H1 (cell line): ENCODE results near the gene HTATIP2. TPM values are rescaled to one million over a fixed set of nuclear protein-coding genes. Genes with fewer than 3 reads are reported as not detected.

Experiments used
- CTCF ChIA-PET: fragments of 300-600 bp; sonication (Branson Sonifier 250); formaldehyde crosslinking; loops from one replicate; lab custom pipeline; 2021; ENCODE audit not compliant: partially characterized antibody; lab: Charles Lee
- POLR2A ChIA-PET: fragments of 300-600 bp; sonication (Branson Sonifier 250); formaldehyde crosslinking; loops from one replicate; lab custom pipeline; 2021; ENCODE audit warnings: inconsistent platforms; ENCODE audit not compliant: partially characterized antibody; lab: Charles Lee
- DNase-seq, 2 experiments: peaks; one replicate each; pipeline versions ENCODE4 v3.0.0 to v3.0.0-alpha.2; 2010 to 2022; ENCODE audit warnings: low spot score in 2 of 2, low read depth in 1 of 2, mixed read lengths in 1 of 2
- FAIRE-seq: peaks from 2 replicates; lab custom pipeline; 2011; peaks lifted over from hg19 to GRCh38; lab: Jason Lieb, UNC
- H2AFZ ChIP-seq: 2 replicates; pipeline ENCODE4 v1.8.1; 2012; ENCODE audit warnings: low read length, inconsistent platforms
- H2AK5ac ChIP-seq: 2 replicates; pipeline ENCODE4 v1.6.1; 2013; ENCODE audit warnings: low read depth, low read length
- H2BK120ac ChIP-seq: replicated peaks from 2 replicates; pipeline ENCODE3; 2013; ENCODE audit warnings: low read depth, low read length, inconsistent platforms
- H2BK12ac ChIP-seq: 2 replicates; pipeline ENCODE4 v1.6.1; 2013; ENCODE audit warnings: low read depth, low read length
- H2BK15ac ChIP-seq: 2 replicates; pipeline ENCODE4 v1.6.1; 2013; ENCODE audit warnings: low read length
- H2BK20ac ChIP-seq: 2 replicates; pipeline ENCODE4 v1.6.1; 2013; ENCODE audit warnings: low read length
- H2BK5ac ChIP-seq: 2 replicates; pipeline ENCODE4 v1.6.1; 2013; ENCODE audit warnings: low read depth, low read length
- H3K14ac ChIP-seq: 2 replicates; pipeline ENCODE4 v1.6.1; 2013; ENCODE audit warnings: inconsistent platforms; ENCODE audit not compliant: insufficient read length
- H3K18ac ChIP-seq: 2 replicates; pipeline ENCODE4 v1.6.1; 2013; ENCODE audit warnings: low read length; ENCODE audit errors: extremely low read depth
- H3K23ac ChIP-seq: 2 replicates; pipeline ENCODE4 v1.6.1; 2013; ENCODE audit warnings: inconsistent platforms; ENCODE audit not compliant: insufficient read length
- H3K23me2 ChIP-seq: 2 replicates; pipeline ENCODE4 v1.6.1; 2013; ENCODE audit warnings: low read depth, low read length
- H3K27ac ChIP-seq: 2 replicates; pipeline ENCODE4 v1.6.1; 2011; ENCODE audit warnings: low read depth, low read length, inconsistent platforms
- H3K27me3 ChIP-seq, 4 experiments: replicated peaks in 1 of 4; 1 replicate in 1 of 4; 2 replicates in 3 of 4; pipeline versions ENCODE4 v1.6.1 to v1.8.1; 2011 to 2013; ENCODE audit warnings: low read length in 3 of 4, mild to moderate bottlenecking in 3 of 4, inconsistent platforms in 2 of 4, mixed read lengths in 2 of 4, moderate library complexity in 1 of 4; ENCODE audit not compliant: control insufficient read depth in 3 of 4, insufficient read depth in 3 of 4; ENCODE audit errors: extremely low read depth in 1 of 4
- H3K36me3 ChIP-seq, 4 experiments: 2 replicates each; pipeline versions ENCODE4 v1.6.1 to v1.8.1; 2011 to 2013; ENCODE audit warnings: mild to moderate bottlenecking in 4 of 4, low read length in 3 of 4, moderate library complexity in 2 of 4, control low read depth in 1 of 4, inconsistent platforms in 1 of 4; ENCODE audit not compliant: insufficient read depth in 4 of 4, control insufficient read depth in 2 of 4
- H3K4ac ChIP-seq: replicated peaks from 2 replicates; pipeline ENCODE3; 2013; ENCODE audit warnings: low read length, low read depth, mixed read lengths, inconsistent platforms; ENCODE audit not compliant: insufficient read length
- H3K4me1 ChIP-seq, 4 experiments: replicated peaks in 1 of 4; 1 replicate in 1 of 4; 2 replicates in 3 of 4; pipeline versions ENCODE4 v1.6.1 to v1.8.1; 2011 to 2013; ENCODE audit warnings: low read length in 3 of 4, inconsistent platforms in 2 of 4, mixed read lengths in 1 of 4; ENCODE audit not compliant: insufficient read depth in 4 of 4, control insufficient read depth in 3 of 4
- H3K4me2 ChIP-seq, 2 experiments: 2 replicates each; pipeline versions ENCODE4 v1.6.1 to v1.8.1; 2011 to 2013; ENCODE audit warnings: low read depth in 2 of 2, low read length in 2 of 2, control low read depth in 1 of 2, inconsistent platforms in 1 of 2, mild to moderate bottlenecking in 1 of 2; ENCODE audit not compliant: insufficient read depth in 1 of 2
- H3K4me3 ChIP-seq, 4 experiments: fragments of 200-600, 300-600 bp in 1 of 4; sonication (generic), shearing (Covaris generic), sonication (Bioruptor Twin) in 1 of 4; 2 replicates each; pipeline versions ENCODE4 v1.5.1 to v1.8.1; 2011 to 2016; ENCODE audit warnings: low read length in 4 of 4, low read depth in 3 of 4, control low read depth in 2 of 4, inconsistent platforms in 2 of 4, mild to moderate bottlenecking in 2 of 4, mixed read lengths in 1 of 4, moderate library complexity in 1 of 4; ENCODE audit not compliant: insufficient read depth in 2 of 4; ENCODE audit errors: extremely low read depth in 1 of 4
- H3K56ac ChIP-seq: replicated peaks from 2 replicates; pipeline ENCODE3; 2013; ENCODE audit warnings: low read depth, mild to moderate bottlenecking, mixed read lengths, low read length, inconsistent platforms; ENCODE audit not compliant: insufficient read length
- H3K79me1 ChIP-seq: 2 replicates; pipeline ENCODE4 v1.6.1; 2013; ENCODE audit warnings: low read depth, low read length, control low read depth
- H3K79me2 ChIP-seq, 2 experiments: 2 replicates each; pipeline versions ENCODE4 v1.6.1 to v1.8.1; 2012 to 2013; ENCODE audit warnings: low read length in 2 of 2, mild to moderate bottlenecking in 2 of 2, inconsistent platforms in 1 of 2; ENCODE audit not compliant: insufficient read depth in 2 of 2, control insufficient read depth in 1 of 2
- H3K9ac ChIP-seq, 4 experiments: replicated peaks in 1 of 4; 1 replicate in 1 of 4; 2 replicates in 3 of 4; pipeline versions ENCODE4 v1.6.1 to v1.8.1; 2011 to 2013; ENCODE audit warnings: low read depth in 3 of 4, low read length in 3 of 4, control low read depth in 2 of 4, mild to moderate bottlenecking in 2 of 4, moderate library complexity in 2 of 4, inconsistent platforms in 1 of 4; ENCODE audit errors: extremely low read depth in 1 of 4
- H3K9me3 ChIP-seq, 2 experiments: 2 replicates each; pipeline versions ENCODE4 v1.6.1 to v1.8.1; 2012 to 2013; ENCODE audit warnings: mild to moderate bottlenecking in 2 of 2, moderate library complexity in 2 of 2, control low read depth in 1 of 2, inconsistent platforms in 1 of 2, low read depth in 1 of 2, low read length in 1 of 2, mixed read lengths in 1 of 2; ENCODE audit not compliant: insufficient read depth in 2 of 2
- H4K20me1 ChIP-seq, 2 experiments: replicated peaks in 1 of 2; 2 replicates each; pipeline versions ENCODE3 to v1.8.1; 2011 to 2013; ENCODE audit warnings: inconsistent platforms in 2 of 2, low read length in 2 of 2, mild to moderate bottlenecking in 1 of 2; ENCODE audit not compliant: insufficient read depth in 2 of 2, control insufficient read depth in 1 of 2
- H4K5ac ChIP-seq: 2 replicates; pipeline ENCODE4 v1.6.1; 2013; ENCODE audit warnings: low read length, low read depth, mixed read lengths, inconsistent platforms; ENCODE audit not compliant: insufficient read length
- H4K8ac ChIP-seq: 2 replicates; pipeline ENCODE4 v1.8.0; 2013; ENCODE audit warnings: mild to moderate bottlenecking, moderate library complexity, low read length, inconsistent platforms; ENCODE audit not compliant: insufficient read depth; ENCODE audit errors: extremely low read depth
- H4K91ac ChIP-seq: replicated peaks from 2 replicates; pipeline ENCODE3; 2013; ENCODE audit warnings: low read length, mixed read lengths, inconsistent platforms; ENCODE audit not compliant: insufficient read length
- BCL11A ChIP-seq, 2 experiments: IDR thresholded peaks; one replicate each; pipeline ENCODE4 v1.6.1; 2011; ENCODE audit warnings: low read depth in 2 of 2, low read length in 2 of 2, mild to moderate bottlenecking in 2 of 2
- CEBPB ChIP-seq: IDR thresholded peaks from 2 replicates; pipeline ENCODE4 v1.6.1; 2012; ENCODE audit warnings: low read depth, low read length
- EGR1 ChIP-seq: IDR thresholded peaks from 2 replicates; pipeline ENCODE4 v1.6.1; 2011; ENCODE audit warnings: low read depth, low read length, borderline replicate concordance
- MAFK ChIP-seq: IDR thresholded peaks from 2 replicates; pipeline ENCODE4 v1.6.1; 2012; ENCODE audit warnings: low read depth, mild to moderate bottlenecking, improper control_type of control experiment, low read length
- POLR2A ChIP-seq, 2 experiments: IDR thresholded peaks; 1 replicate in 1 of 2; 2 replicates in 1 of 2; pipeline ENCODE4 v1.6.1; 2011; ENCODE audit warnings: low read depth in 2 of 2, low read length in 2 of 2, mild to moderate bottlenecking in 2 of 2; ENCODE audit errors: control extremely low read depth in 1 of 2
- RBBP5 ChIP-seq: IDR thresholded peaks from 2 replicates; pipeline ENCODE4 v1.7.1; 2012; ENCODE audit warnings: low read depth, mild to moderate bottlenecking, inconsistent platforms, low read length, moderate library complexity, borderline replicate concordance
- SP1 ChIP-seq: IDR thresholded peaks from 2 replicates; pipeline ENCODE4 v1.6.1; 2011; ENCODE audit warnings: low read depth, low read length
- SP2 ChIP-seq: IDR thresholded peaks from 2 replicates; pipeline ENCODE4 v1.6.1; 2012; ENCODE audit warnings: mild to moderate bottlenecking, low read length, inconsistent platforms
- TCF12 ChIP-seq: IDR thresholded peaks from 2 replicates; pipeline ENCODE4 v1.6.1; 2011; ENCODE audit warnings: low read depth, mild to moderate bottlenecking, low read length
- ZNF274 ChIP-seq: IDR thresholded peaks from 2 replicates; pipeline ENCODE4 v1.7.0; 2012; ENCODE audit warnings: low read length, borderline replicate concordance; ENCODE audit errors: extremely low read depth
- WGBS, 2 experiments: shearing (Covaris generic) in 1 of 2; methylation state at CpG; one replicate each; pipeline versions ENCODE4 v1.1.6 to v1.1.7; 2013 to 2015; ENCODE audit warnings: low lambda C conversion rate in 2 of 2, mixed read lengths in 2 of 2, inconsistent platforms in 1 of 2, low coverage in 1 of 2, missing lambda C conversion rate in 1 of 2; ENCODE audit not compliant: insufficient replicate concordance in 2 of 2, insufficient coverage in 1 of 2, insufficient read length in 1 of 2; ENCODE audit errors: extremely low coverage in 1 of 2, missing lambda C conversion rate in 1 of 2; 5-methylcytosine and 5-hydroxymethylcytosine counted together
- polyA plus RNA-seq, 7 experiments: library from polyadenylated mRNA; depleted of rRNA in 3 of 7; stranded (reverse) in 5 of 7; unstranded in 2 of 7; fragments of >200 nt in 5 of 7; fragments of 200-250 nt in 2 of 7; gene quantifications; 1 replicate in 5 of 7; 2 replicates in 1 of 7; 4 replicates in 1 of 7; pipeline versions ENCODE4 v1.2.1 to v1.2.3, GENCODE V29; 2011 to 2013; ENCODE audit warnings: missing spikeins in 2 of 7, mixed read lengths in 2 of 7
- total RNA-seq: library from RNA; stranded (reverse); fragmentation: NEBNext Ultra II Directional; extraction: Animal tissue kit (Norgen Biotek cat#: 25700); gene quantifications from 2 replicates; pipeline ENCODE4 v1.2.1, GENCODE V29; 2021
- TF ChIP-seq, protein P1 (sequence below): IDR thresholded peaks from 2 replicates; pipeline ENCODE4 v1.6.1; 2012; ENCODE audit warnings: inconsistent platforms
- TF ChIP-seq, protein P2 (sequence below): IDR thresholded peaks from 2 replicates; pipeline ENCODE4 v1.6.1; 2012; ENCODE audit warnings: low read length, inconsistent platforms

The HTATIP2 gene
- total and polyA plus RNA-seq, 2 of the 8 experiments (the other 6 are each of a cell fraction or from before 2014, with no cell fraction given): 22.6 to 33.1 TPM

DNA sequence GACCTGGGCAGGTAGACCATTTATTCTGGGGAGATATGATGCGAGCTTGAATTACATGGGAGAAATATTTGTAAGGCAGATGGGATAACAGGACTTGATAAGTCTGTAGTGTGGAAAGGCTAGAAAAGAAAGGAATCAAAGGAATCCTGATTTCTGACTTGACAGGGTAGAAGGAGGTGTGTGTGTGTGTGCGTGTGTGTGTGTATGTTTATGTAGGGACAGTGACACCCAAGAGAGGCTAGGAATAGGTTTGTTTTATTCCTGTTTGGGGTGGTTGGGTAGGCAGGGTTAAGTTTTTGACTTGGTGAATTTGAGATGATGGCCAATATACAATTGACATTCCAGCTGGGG is 390 bp upstream of the HTATIP2 start:
- peak overlapping the region; percentile 12 for H2AFZ ChIP-seq
- no peaks in the 10 kb centered on the region for H3K79me1 ChIP-seq
- no peaks in the 10 kb centered on the region for H3K9me3 ChIP-seq
- H4K8ac ChIP-seq: peak overlapping the region; percentile 88
- H3K18ac ChIP-seq: no peak overlapping the region
- FAIRE-seq (no peak), DNase-seq (no peak)
- no peak overlapping the region for H3K56ac ChIP-seq
- H3K4ac ChIP-seq: no peak overlapping the region
- no peak overlapping the region for H4K5ac ChIP-seq
- no peaks in the 10 kb centered on the region; a peak in 1 of 8 replicates for H3K36me3 ChIP-seq
- H2AK5ac ChIP-seq: no peak overlapping the region
- no peaks in the 10 kb centered on the region for H4K20me1 ChIP-seq
- peaks cover 6 to 19% (median 15%) of the 10 kb centered on the region in 4 experiments for H3K27me3 ChIP-seq
- no peak overlapping the region for H4K91ac ChIP-seq
- H3K4me1 ChIP-seq: peaks cover 0 to 12% (median 6%) of the 10 kb centered on the region in 4 experiments; a peak in 5 of 7 replicates
- peak overlapping the region; percentile 79 to 88 for H3K4me2 ChIP-seq
- 66% methylated on average over 2 of the region's 2 CpGs; no CpG with 5 or more reads in 1 of the 2 experiments for WGBS, 2 experiments
- H3K23ac ChIP-seq: no peak overlapping the region
- no peak overlapping the region for H3K9ac ChIP-seq
- no peak overlapping the region for H3K14ac ChIP-seq
- H3K23me2 ChIP-seq: peaks cover 6% of the 10 kb centered on the region; the same call in 1 of the 2 replicates
- H2BK12ac ChIP-seq: 0 out of 2 replicates have a peak overlapping the region, but pooled peaks have one; percentile 80
- H3K4me3 ChIP-seq: peak overlapping the region; percentile 47 to 69 (median 58); a peak in 4 of 8 replicates
- H3K27ac ChIP-seq: no peak overlapping the region
- H2BK120ac ChIP-seq: no peak overlapping the region
- no peaks in the 10 kb centered on the region for H3K79me2 ChIP-seq
- no peak overlapping the region for H2BK15ac ChIP-seq
- H2BK5ac ChIP-seq: no peak overlapping the region
- H2BK20ac ChIP-seq: no peak overlapping the region
- CTCF ChIA-PET: interaction anchor here (1.1 to 7.7 kb wide), 3 partner anchors 9 to 236 kb away, joined by 3 to 49 read pairs (median 4); no protein-coding TSS in a partner anchor
- POLR2A ChIA-PET: interaction anchor here (1.6 to 1.8 kb wide), 2 partner anchors 21 to 24 kb away, joined by 3 to 8 read pairs; partner anchors contain the start of gene PRMT3
- TF ChIP-seq SP2 (no peak), EGR1 (no peak), RBBP5 (no peak), SP1 (no peak), POLR2A (IDR thresholded peaks at IDR 0.05; ENCODE audit: control extremely low read depth in 1 of 2, low read depth in 2 of 2, low read length in 2 of 2) (no peak), TCF12 (no peak), CEBPB (no peak), BCL11A (IDR thresholded peaks at IDR 0.05; ENCODE audit: low read depth in 2 of 2, low read length in 2 of 2) (no peak), MAFK (no peak), ZNF274 (no peak)
- TF ChIP-seq, protein P1, sequence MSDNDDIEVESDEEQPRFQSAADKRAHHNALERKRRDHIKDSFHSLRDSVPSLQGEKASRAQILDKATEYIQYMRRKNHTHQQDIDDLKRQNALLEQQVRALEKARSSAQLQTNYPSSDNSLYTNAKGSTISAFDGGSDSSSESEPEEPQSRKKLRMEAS: no peak
- TF ChIP-seq, protein P2, sequence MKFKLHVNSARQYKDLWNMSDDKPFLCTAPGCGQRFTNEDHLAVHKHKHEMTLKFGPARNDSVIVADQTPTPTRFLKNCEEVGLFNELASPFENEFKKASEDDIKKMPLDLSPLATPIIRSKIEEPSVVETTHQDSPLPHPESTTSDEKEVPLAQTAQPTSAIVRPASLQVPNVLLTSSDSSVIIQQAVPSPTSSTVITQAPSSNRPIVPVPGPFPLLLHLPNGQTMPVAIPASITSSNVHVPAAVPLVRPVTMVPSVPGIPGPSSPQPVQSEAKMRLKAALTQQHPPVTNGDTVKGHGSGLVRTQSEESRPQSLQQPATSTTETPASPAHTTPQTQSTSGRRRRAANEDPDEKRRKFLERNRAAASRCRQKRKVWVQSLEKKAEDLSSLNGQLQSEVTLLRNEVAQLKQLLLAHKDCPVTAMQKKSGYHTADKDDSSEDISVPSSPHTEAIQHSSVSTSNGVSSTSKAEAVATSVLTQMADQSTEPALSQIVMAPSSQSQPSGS: no peak
